HS-27A (cell line): ENCODE data around the gene EEIG1.

Experiments
- DNase-seq: peaks from one replicate; pipeline ENCODE4 v3.0.0-alpha.2; 2012; ENCODE audit warnings: low read depth, missing footprints

EEIG1 gene

GRCh38 chr9:127974769-127975261 is 6.0 kb downstream of the EEIG1 start:
- no peak for DNase-seq

- no peak for DNase-seq
These were observed 6.6 kb downstream of the EEIG1 start for GRCh38 chr9:127974001-127974768.

- DNase-seq, result no peak
These were observed 7.4 kb downstream of the EEIG1 start for GRCh38 chr9:127973169-127974000.

GRCh38 chr9:127972236-127972871 is 8.4 kb downstream of the EEIG1 start:
- DNase-seq, result no peak

- no peak for DNase-seq
These were observed 9.2 kb downstream of the EEIG1 start for GRCh38 chr9:127971357-127972235.

- no peak for DNase-seq
These were observed 10.1 kb downstream of the EEIG1 start for GRCh38 chr9:127970401-127971313.

GRCh38 chr9:127968700-127969383 is 11.9 kb downstream of the EEIG1 start:
- DNase-seq, result no peak

- no peak for DNase-seq
These were observed 12.7 kb downstream of the EEIG1 start for GRCh38 chr9:127968042-127968441.

- DNase-seq, result no peak
These were observed 13.5 kb downstream of the EEIG1 start for GRCh38 chr9:127967151-127967809.

GRCh38 chr9:127966416-127967150 is 14.2 kb downstream of the EEIG1 start:
- DNase-seq, result no peak

- DNase-seq, result no peak
These were observed 14.8 kb downstream of the EEIG1 start for GRCh38 chr9:127965953-127966352.

GRCh38 chr9:127963359-127964064 is 17.3 kb downstream of the EEIG1 start:
- no peak for DNase-seq

- DNase-seq, result no peak
These were observed 17.8 kb downstream of the EEIG1 start for GRCh38 chr9:127963041-127963358.

GRCh38 chr9:127962278-127962677 is 18.5 kb downstream of the EEIG1 start:
- no peak for DNase-seq

GRCh38 chr9:127961613-127962155 is 19.1 kb downstream of the EEIG1 start:
- DNase-seq, result no peak

- DNase-seq, result no peak
These were observed 19.7 kb downstream of the EEIG1 start for GRCh38 chr9:127961155-127961490.

- no peak for DNase-seq
These were observed 20.2 kb downstream of the EEIG1 start for GRCh38 chr9:127960410-127961154.
